Measurements from ENCODE around the gene GJD3. TPM values are rescaled to one million over a fixed set of nuclear protein-coding genes. Genes with fewer than 3 reads are reported as not detected.

Gene GJD3
- total RNA-seq, 2 donors from 2014 or later: not detected

- DNase-seq (ENCODE audit: low spot score in 2 of 2) (peak; percentile 81 to 92), ATAC-seq (peak; percentile 55 to 59)
- H3K9me3 Mint-ChIP-seq: no peaks in the 10 kb centered on the region
- H3K36me3 Mint-ChIP-seq: peaks cover 0 to 9% of the 10 kb centered on the region in 2 donors
- peak overlapping the region; percentile 99 to 100 for H3K27ac Mint-ChIP-seq
These were observed 41.9 kb downstream of the GJD3 start for GRCh38 chr17:40322358-40323315.

- DNase-seq (ENCODE audit: low spot score in 2 of 2) (no peak), ATAC-seq (no peak)
- Mint-ChIP-seq H3K9me3 (no peaks in the 10 kb centered on the region), H3K36me3 (peaks cover 0 to 9% of the 10 kb centered on the region in 2 donors), H3K27ac (peak overlapping the region; percentile 99 to 100)
These were observed 42.6 kb downstream of the GJD3 start for GRCh38 chr17:40321961-40322357.

DNA sequence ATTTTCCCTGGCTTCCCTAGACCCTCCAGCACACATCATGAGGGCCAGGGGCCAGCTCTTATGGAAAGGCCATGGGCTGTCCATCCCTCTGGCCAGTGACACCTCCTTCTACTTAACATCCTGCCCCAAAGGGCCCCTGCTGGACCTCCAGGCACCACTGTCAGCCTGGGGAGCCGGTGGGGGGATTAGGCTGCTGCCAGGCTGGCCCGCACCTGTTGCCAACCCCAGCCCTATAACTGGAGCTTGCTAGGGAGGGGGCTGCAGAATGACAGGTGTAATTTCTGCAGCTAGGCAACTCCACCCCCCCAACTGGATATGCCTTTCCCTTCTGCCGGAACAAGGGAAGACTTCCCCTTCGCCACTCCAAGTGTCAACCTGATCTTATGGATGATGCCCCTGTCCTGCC, 43.0 kb downstream of the GJD3 start:
- Mint-ChIP-seq H3K27ac (peak overlapping the region; percentile 99 to 100), H3K9me3 (no peaks in the 10 kb centered on the region), H3K36me3 (peaks cover 0 to 9% of the 10 kb centered on the region in 2 donors)
- DNase-seq (ENCODE audit: low spot score in 2 of 2) (no peak), ATAC-seq (no peak)

DNA sequence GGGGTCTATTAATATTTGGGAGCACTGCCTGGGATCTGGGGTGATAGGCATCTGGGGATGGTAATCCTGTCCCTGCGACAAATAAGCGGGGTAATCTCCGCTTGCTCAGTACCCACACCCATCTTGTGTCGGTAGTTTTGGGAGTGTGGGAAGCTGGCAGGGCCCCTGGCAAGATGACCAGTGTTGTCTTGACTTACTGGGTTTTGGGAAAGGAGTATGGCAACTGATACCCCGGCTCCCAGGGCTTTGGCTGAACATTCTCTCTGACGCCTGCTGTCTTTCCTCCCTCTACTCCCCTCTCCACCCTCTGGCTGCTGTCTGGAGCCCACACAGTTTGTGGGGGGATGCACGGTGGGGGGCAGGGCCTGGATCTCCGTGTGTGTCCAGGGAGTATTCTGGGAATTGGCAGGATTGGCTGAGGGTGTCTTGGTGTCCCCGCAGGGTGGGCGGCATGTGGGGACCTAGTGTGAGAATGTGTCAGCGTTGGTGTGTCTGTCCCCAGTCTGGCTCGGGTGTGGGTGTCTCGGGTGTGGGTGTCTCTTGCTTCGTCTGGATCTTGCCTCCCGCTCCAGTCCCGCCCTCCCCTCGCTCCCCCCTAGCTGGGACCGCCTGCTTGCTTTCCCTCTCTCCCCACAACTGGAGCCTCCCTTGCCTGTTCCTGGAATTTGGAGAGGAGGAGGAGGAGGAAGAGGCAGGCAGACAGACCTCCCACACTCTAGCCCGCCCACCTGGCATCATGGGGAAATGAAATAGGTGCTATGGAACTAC, 43.6 kb downstream of the GJD3 start:
- DNase-seq (ENCODE audit: low spot score in 2 of 2) (no peak), ATAC-seq (no peak)
- Mint-ChIP-seq H3K27ac (peak overlapping the region; percentile 87 to 99), H3K36me3 (peaks cover 0 to 9% of the 10 kb centered on the region in 2 donors), H3K9me3 (no peaks in the 10 kb centered on the region)

- Mint-ChIP-seq H3K9me3 (no peaks in the 10 kb centered on the region), H3K36me3 (peaks cover 0 to 9% of the 10 kb centered on the region in 2 donors), H3K27ac (peak overlapping the region; percentile 87 to 99)
- no peak for ATAC-seq
- DNase-seq (ENCODE audit: low spot score in 2 of 2): peak in 1 of 2 donors; percentile 84
These were observed 44.6 kb downstream of the GJD3 start for GRCh38 chr17:40319651-40320540.

GRCh38 chr17:40318830-40319391, 45.6 kb downstream of the GJD3 start:
- H3K36me3 Mint-ChIP-seq: peaks cover 0 to 9% of the 10 kb centered on the region in 2 donors
- no peaks in the 10 kb centered on the region for H3K9me3 Mint-ChIP-seq
- ATAC-seq (no peak), DNase-seq (ENCODE audit: low spot score in 2 of 2) (no peak)
- H3K27ac Mint-ChIP-seq: peak overlapping the region; percentile 83 to 99

- peak; percentile 60 to 75 for ATAC-seq
- DNase-seq (ENCODE audit: low spot score in 2 of 2): peak; percentile 88 to 94
- peak overlapping the region; percentile 95 to 99 for H3K27ac Mint-ChIP-seq
These were observed 46.4 kb downstream of the GJD3 start for GRCh38 chr17:40317880-40318829.

DNA sequence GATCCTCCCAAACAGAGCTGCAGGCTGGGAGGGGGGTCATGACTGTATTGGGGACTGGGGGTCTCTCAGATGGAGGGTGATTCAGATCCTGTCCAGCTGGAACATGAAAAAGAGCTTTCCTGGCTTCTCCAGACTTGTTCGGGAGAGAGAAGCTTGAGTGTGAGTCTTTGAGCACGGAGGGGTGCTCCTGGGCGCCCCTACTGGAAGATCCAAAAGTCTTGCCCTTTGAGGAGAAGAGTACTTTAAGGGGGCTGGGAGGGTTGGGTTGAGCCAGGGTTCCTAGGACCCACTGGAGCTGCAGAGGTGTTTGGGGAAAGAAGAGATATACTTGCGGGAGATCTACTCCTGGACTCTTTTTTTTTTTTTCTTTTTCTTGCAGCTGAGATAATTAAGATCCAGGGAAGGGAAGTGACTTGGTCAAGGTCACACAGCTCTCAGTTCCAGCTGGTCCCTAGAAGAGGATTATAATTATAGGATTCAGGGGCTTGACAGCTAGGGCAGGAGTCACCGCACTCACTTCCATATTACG, 47.1 kb downstream of the GJD3 start:
- DNase-seq (ENCODE audit: low spot score in 2 of 2) (peak in 1 of 2 donors; percentile 56), ATAC-seq (no peak)
- H3K36me3 Mint-ChIP-seq: peaks cover 0 to 9% of the 10 kb centered on the region in 2 donors
- peak overlapping the region; percentile 92 to 99 for H3K27ac Mint-ChIP-seq
- H3K9me3 Mint-ChIP-seq: no peaks in the 10 kb centered on the region

More at GRCh38 chr17:40317880-40318829, 46.4 kb downstream of the GJD3 start:
- Mint-ChIP-seq H3K36me3 (peaks cover 0 to 9% of the 10 kb centered on the region in 2 donors), H3K9me3 (no peaks in the 10 kb centered on the region)

DNA sequence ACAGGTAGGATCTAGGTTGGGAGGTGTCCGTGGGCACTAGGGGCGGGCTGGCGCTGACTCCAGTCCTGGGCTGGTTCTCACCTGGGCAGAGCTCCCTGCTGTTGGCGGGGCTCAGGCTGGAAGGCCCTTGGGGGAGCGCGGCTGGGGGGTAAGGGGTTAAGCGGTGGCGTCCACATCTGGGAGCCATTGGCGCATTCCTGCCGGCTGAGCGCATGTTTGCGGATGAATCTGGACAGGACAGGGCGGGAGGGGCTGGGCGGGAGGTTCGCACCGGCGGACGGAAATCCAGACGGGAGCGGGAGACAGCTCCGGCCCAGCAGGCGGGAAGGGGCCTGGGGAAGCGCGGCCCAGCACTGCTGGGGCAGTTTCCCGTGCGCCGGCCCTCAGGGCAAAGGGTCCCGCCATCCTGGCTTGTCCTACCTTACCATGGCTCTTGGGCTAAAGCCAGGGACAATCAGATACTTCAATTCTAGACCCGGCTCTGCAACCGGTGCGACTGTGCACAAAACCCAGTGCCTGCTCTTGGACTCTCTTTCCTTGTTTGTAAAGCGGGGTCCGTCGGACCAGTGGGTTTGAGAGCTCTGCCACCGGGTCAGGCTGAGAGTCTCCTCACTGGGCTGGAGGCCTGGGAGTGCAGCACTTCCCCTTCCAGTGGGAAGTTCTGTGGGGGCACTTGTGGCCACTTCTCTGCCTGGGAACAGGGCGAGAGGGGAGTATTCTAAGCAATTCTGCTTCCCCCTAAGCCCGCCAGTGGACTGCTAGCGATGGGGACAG, 47.8 kb downstream of the GJD3 start:
- H3K9me3 Mint-ChIP-seq: no peaks in the 10 kb centered on the region
- DNase-seq (ENCODE audit: low spot score in 2 of 2) (no peak), ATAC-seq (no peak)
- peaks cover 0 to 9% of the 10 kb centered on the region in 2 donors for H3K36me3 Mint-ChIP-seq
- H3K27ac Mint-ChIP-seq: no peak overlapping the region

- peaks cover 0 to 9% of the 10 kb centered on the region in 2 donors for H3K36me3 Mint-ChIP-seq
These were observed 48.6 kb downstream of the GJD3 start for GRCh38 chr17:40315678-40316570.

GRCh38 chr17:40315206-40315605, 49.3 kb downstream of the GJD3 start:
- Mint-ChIP-seq H3K9me3 (no peaks in the 10 kb centered on the region), H3K27ac (peak overlapping the region in 1 of 2 donors; percentile 15), H3K36me3 (peaks cover 0 to 9% of the 10 kb centered on the region in 2 donors)
- DNase-seq (ENCODE audit: low spot score in 2 of 2): no peak
- ATAC-seq: no peak

More at GRCh38 chr17:40315678-40316570, 48.6 kb downstream of the GJD3 start:
- H3K27ac Mint-ChIP-seq: no peak overlapping the region
- ATAC-seq (no peak), DNase-seq (ENCODE audit: low spot score in 2 of 2) (no peak)
- H3K9me3 Mint-ChIP-seq: no peaks in the 10 kb centered on the region

GRCh38 chr17:40314584-40314956, 50.0 kb downstream of the GJD3 start:
- H3K36me3 Mint-ChIP-seq: peaks cover 0 to 9% of the 10 kb centered on the region in 2 donors
- DNase-seq (ENCODE audit: low spot score in 2 of 2) (peak; percentile 73 to 91), ATAC-seq (peak; percentile 49 to 58)
- no peaks in the 10 kb centered on the region for H3K9me3 Mint-ChIP-seq
- peak overlapping the region in 1 of 2 donors; percentile 15 for H3K27ac Mint-ChIP-seq

Measured in activated naive CD4-positive, alpha-beta T cell treated with anti-CD3 and anti-CD28 coated beads, Interleukin-2, amount 50 U/mL, for 72 hours (primary cell).